GM23248 (cell line): ENCODE results near the gene RAP2A. TPM values are rescaled to one million over a fixed set of nuclear protein-coding genes. Genes with fewer than 3 reads are reported as not detected.

Source experiments
- DNase-seq: peaks from one replicate; pipeline ENCODE4 v3.0.0-alpha.2; 2015
- H2AFZ ChIP-seq: fragments of 200-600 bp; sonication (generic); 2 replicates; pipeline ENCODE4 v1.6.1; 2016; ENCODE audit warnings: antibody characterized with exemption
- H3F3A ChIP-seq: fragments of 200-600 bp; sonication (generic); 2 replicates; pipeline ENCODE4 v1.6.1; 2016; ENCODE audit warnings: mild to moderate bottlenecking, antibody characterized with exemption, mixed run types; ENCODE audit not compliant: insufficient read depth
- H3K27ac ChIP-seq: fragments of 200-600 bp; sonication (generic); 2 replicates; pipeline ENCODE4 v1.5.1; 2016; ENCODE audit warnings: mild to moderate bottlenecking
- H3K27me3 ChIP-seq: fragments of 200-600 bp; sonication (generic); replicated peaks from 2 replicates; pipeline ENCODE4 v1.6.1; 2016; ENCODE audit warnings: mild to moderate bottlenecking; ENCODE audit not compliant: insufficient read depth
- H3K36me3 ChIP-seq: fragments of 200-600 bp; sonication (generic); 2 replicates; pipeline ENCODE4 v1.6.1; 2016; ENCODE audit warnings: low read depth, mild to moderate bottlenecking
- H3K4me1 ChIP-seq: fragments of 200-600 bp; sonication (generic); 2 replicates; pipeline ENCODE4 v1.6.1; 2016; ENCODE audit warnings: mild to moderate bottlenecking; ENCODE audit not compliant: insufficient read depth
- H3K4me2 ChIP-seq: fragments of 200-600 bp; sonication (generic); one replicate; pipeline ENCODE4 v1.6.1; 2016; ENCODE audit warnings: mild to moderate bottlenecking; ENCODE audit not compliant: unreplicated experiment
- H3K4me3 ChIP-seq: fragments of 200-600 bp; sonication (generic); 2 replicates; pipeline ENCODE4 v1.5.1; 2016; ENCODE audit warnings: mild to moderate bottlenecking
- H3K79me2 ChIP-seq: fragments of 200-600 bp; sonication (generic); 2 replicates; pipeline ENCODE4 v1.6.1; 2016; ENCODE audit warnings: mild to moderate bottlenecking; ENCODE audit not compliant: insufficient read depth
- H3K9ac ChIP-seq: fragments of 200-600 bp; sonication (generic); 2 replicates; pipeline ENCODE4 v1.6.1; 2016; ENCODE audit warnings: mild to moderate bottlenecking
- H3K9me2 ChIP-seq: fragments of 200-600 bp; sonication (generic); 2 replicates; pipeline ENCODE4 v1.6.1; 2016; ENCODE audit warnings: mixed run types, mild to moderate bottlenecking, moderate library complexity; ENCODE audit not compliant: insufficient read depth
- H3K9me3 ChIP-seq: fragments of 200-600 bp; sonication (generic); one replicate; pipeline ENCODE4 v1.6.1; 2017; ENCODE audit warnings: low read depth
- H4K20me1 ChIP-seq: fragments of 200-600 bp; sonication (generic); 2 replicates; pipeline ENCODE4 v1.6.0; 2016; ENCODE audit not compliant: insufficient read depth
- EZH2 ChIP-seq: fragments of 200-600 bp; sonication (generic); IDR thresholded peaks from 2 replicates; pipeline ENCODE4 v1.6.1; 2018; ENCODE audit warnings: antibody characterized with exemption, mild to moderate bottlenecking; ENCODE audit not compliant: insufficient read depth, poor library complexity, severe bottlenecking
- EZH2phosphoT487 ChIP-seq: fragments of 200-600 bp; sonication (generic); IDR thresholded peaks from 2 replicates; pipeline ENCODE4 v1.6.1; 2018; ENCODE audit warnings: antibody characterized with exemption, moderate library complexity, mild to moderate bottlenecking, low read depth; ENCODE audit not compliant: insufficient read depth
- WGBS, 2 experiments: methylation state at CpG; one replicate each; pipeline ENCODE4 v1.1.6; 2015 to 2017; ENCODE audit warnings: low lambda C conversion rate in 2 of 2, low coverage in 1 of 2; ENCODE audit errors: missing lambda C conversion rate in 2 of 2; 5-methylcytosine and 5-hydroxymethylcytosine counted together
- in situ Hi-C: fragments of 300-500 bp; cut with MboI; formaldehyde crosslinking; loops from 2 replicates; pipeline ENCODE4 v1.15.0; 2020
- polyA plus RNA-seq: library from polyadenylated mRNA; unstranded; fragments of >200 nt; fragmentation: Nextera tagmentation; extraction: Ambion mirVana; gene quantifications from 2 replicates; pipeline ENCODE4 v1.2.1, GENCODE V29; 2016
- total RNA-seq: library from RNA; depleted of rRNA; stranded (reverse); fragments of >200 nt; shearing (Covaris generic); gene quantifications from 2 replicates; pipeline ENCODE4 v1.2.3, GENCODE V29; 2014

RAP2A gene
- total and polyA plus RNA-seq, 2 experiments from 2014 or later, result 3.8 to 23.9 TPM

DNA sequence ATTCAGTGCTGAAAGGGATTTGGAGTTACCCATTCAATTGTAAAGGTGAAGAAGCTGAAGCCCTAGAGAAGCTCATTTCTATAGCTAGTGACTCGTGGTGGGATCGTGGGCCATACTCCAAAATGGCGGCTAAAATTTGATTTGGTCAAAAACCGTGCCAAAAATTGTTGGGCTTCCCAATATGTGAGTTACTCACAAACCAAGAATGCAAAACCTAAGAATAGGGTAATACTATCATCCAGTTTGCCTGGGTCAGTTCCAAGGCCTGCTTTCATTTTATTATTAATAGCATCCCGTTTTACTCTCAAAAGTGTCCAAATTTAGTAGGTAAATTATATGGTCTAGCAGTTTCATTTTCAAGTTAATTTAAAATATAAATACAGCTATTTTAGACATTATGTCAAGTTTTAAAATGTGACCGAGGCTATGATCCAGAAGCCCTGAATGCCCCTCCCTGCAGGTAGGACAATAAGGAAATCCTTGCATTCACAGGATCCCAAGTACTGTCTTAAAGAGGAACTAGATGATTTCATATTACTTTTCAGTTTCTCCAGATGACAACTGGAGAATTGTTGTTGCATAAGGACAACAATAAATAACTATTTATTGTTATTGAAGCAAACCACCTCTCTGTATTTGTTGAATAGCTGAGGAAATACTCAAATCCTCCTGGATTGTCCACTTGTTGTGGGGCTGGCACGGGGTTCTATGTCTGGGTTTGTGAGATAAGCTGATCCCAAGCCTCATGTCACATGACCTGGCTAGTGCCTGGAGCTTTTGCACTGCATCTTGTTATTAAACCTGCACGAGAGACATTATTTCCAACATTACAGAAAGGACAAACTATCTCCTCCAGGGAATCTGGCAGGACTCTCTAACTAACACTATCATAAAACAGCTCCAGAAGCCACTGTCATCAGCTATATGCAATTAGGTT lies 11.6 kb upstream of the RAP2A start:
- H3K9me3 ChIP-seq, result no peaks in the 10 kb centered on the region
- H3K27me3 ChIP-seq, result no peaks in the 10 kb centered on the region
- in situ Hi-C loops, result no loop called here
- H3F3A ChIP-seq, result no peaks in the 10 kb centered on the region
- H3K4me2 ChIP-seq, result no peak overlapping the region
- no peak overlapping the region for H3K4me3 ChIP-seq
- H3K4me1 ChIP-seq, result no peaks in the 10 kb centered on the region
- no peak overlapping the region for H3K9ac ChIP-seq
- no peaks in the 10 kb centered on the region for H4K20me1 ChIP-seq
- H3K9me2 ChIP-seq, result no peaks in the 10 kb centered on the region
- H3K79me2 ChIP-seq, result no peaks in the 10 kb centered on the region
- 81 to 82% methylated on average over 8 of the region's 8 CpGs for WGBS, 2 experiments
- no peaks in the 10 kb centered on the region for H3K36me3 ChIP-seq
- no peak for DNase-seq
- no peak overlapping the region for H2AFZ ChIP-seq
- TF ChIP-seq EZH2 (no peak), EZH2phosphoT487 (no peak)
- H3K27ac ChIP-seq, result no peak overlapping the region

DNA sequence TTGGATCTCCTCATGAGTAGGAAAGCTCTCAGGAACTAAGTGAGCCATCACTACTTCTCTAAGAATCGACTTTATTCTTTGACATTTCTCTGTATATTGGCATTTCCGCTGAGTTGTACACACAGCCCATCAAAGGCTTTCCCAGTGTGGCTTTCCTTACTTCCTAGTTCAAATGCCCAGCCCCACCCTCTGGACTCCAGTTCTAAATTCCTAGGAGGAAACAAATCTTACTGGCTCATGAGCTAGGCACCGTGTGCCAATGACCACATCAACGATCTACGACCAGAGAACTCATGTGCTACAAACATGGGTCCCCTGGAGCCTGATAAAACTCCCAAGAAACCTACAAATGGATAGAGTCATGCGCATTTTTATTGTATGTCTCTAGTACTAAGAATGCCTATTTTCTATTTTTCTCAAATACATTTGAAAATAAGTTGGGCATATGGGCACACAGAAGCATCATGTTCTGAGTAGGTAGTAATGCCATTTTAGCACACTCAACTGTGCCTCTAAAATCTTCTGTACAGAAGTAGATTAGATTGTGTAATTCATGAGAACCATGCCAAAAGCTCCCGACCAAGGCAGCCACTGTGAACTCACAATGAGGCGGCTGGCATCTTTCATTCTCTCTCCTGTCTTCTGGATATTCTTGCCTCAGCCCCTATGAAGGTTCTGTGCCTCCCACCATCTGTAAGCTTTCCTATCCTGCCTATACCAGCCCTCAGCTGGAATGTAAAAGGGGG lies 10.5 kb upstream of the RAP2A start:
- no peak overlapping the region for H3K27ac ChIP-seq
- 56 to 58% methylated on average over 8 of the region's 8 CpGs for WGBS, 2 experiments
- H3K36me3 ChIP-seq, result no peaks in the 10 kb centered on the region
- no peaks in the 10 kb centered on the region for H3K4me1 ChIP-seq
- DNase-seq, result no peak
- no peaks in the 10 kb centered on the region for H3K27me3 ChIP-seq
- no peak for TF ChIP-seq EZH2
- no peak for TF ChIP-seq EZH2phosphoT487
- no peak overlapping the region for H3K4me2 ChIP-seq
- no peaks in the 10 kb centered on the region for H3F3A ChIP-seq
- in situ Hi-C loops, result no loop called here
- no peak overlapping the region for H3K4me3 ChIP-seq
- no peaks in the 10 kb centered on the region for H3K9me3 ChIP-seq
- no peak overlapping the region for H3K9ac ChIP-seq
- H2AFZ ChIP-seq, result no peak overlapping the region
- no peaks in the 10 kb centered on the region for H3K9me2 ChIP-seq
- H3K79me2 ChIP-seq, result no peaks in the 10 kb centered on the region
- H4K20me1 ChIP-seq, result no peaks in the 10 kb centered on the region

DNA sequence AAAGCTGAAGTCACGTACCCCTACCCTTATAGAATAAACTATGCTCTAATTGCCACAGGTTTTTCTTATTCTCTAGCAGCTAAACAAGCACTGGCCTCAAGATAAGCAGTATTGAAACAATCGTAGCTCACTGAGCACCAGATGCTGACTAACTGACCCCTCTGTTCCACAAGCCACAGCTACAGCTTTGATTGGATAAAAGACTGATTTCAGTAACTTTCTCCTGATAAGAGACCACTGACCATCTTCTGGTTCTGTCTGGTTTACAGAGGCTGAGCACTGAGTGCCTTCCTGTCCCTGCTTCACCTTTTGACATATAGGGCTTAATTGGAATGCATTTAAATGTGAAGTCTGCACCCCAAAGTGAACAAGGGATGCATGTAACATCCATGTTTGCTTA lies 8.4 kb upstream of the RAP2A start:
- H2AFZ ChIP-seq, result no peak overlapping the region
- H3K79me2 ChIP-seq, result no peaks in the 10 kb centered on the region
- peaks cover 6% of the 10 kb centered on the region for H3K4me1 ChIP-seq
- no peak overlapping the region for H3K4me3 ChIP-seq
- no peak overlapping the region for H3K9ac ChIP-seq
- H4K20me1 ChIP-seq, result no peaks in the 10 kb centered on the region
- no peak overlapping the region for H3K4me2 ChIP-seq
- H3K27ac ChIP-seq, result no peak overlapping the region
- peaks cover 11% of the 10 kb centered on the region; the same call in 1 of the 2 replicates for H3F3A ChIP-seq
- no peaks in the 10 kb centered on the region for H3K36me3 ChIP-seq
- H3K9me3 ChIP-seq, result no peaks in the 10 kb centered on the region
- WGBS, 2 experiments, result 82 to 87% methylated on average over 2 of the region's 2 CpGs
- in situ Hi-C loops, result no loop called here
- H3K9me2 ChIP-seq, result no peaks in the 10 kb centered on the region
- no peak for TF ChIP-seq EZH2
- TF ChIP-seq EZH2phosphoT487, result no peak
- no peak for DNase-seq
- no peaks in the 10 kb centered on the region for H3K27me3 ChIP-seq

DNA sequence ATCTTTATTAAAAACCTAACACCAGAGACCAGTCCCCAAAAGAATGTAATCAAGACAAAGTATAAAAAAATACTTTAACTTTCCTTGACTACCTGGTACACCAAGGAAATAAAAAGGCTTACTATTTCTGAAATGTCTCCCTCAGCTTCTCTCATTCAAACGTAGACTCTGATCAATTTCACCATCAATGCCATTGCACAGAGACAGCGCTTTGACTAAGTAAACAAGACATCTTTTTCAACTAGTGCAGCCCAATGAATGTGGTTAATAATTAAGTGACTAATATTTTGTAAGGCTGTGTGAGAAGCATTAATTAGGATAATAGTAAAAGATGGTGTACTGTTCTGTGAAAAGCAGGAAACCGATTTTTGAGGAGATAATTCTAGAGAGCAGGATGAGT lies 7.3 kb upstream of the RAP2A start:
- Histone ChIP-seq H3K27ac (no peak overlapping the region), H3K4me2 (no peak overlapping the region), H3K4me3 (no peak overlapping the region), H4K20me1 (no peaks in the 10 kb centered on the region), H3K79me2 (no peaks in the 10 kb centered on the region), H3K9me2 (no peaks in the 10 kb centered on the region), H3K9me3 (no peaks in the 10 kb centered on the region), H3K36me3 (no peaks in the 10 kb centered on the region), H3K9ac (no peak overlapping the region), H3K4me1 (peaks cover 9% of the 10 kb centered on the region), H3K27me3 (no peaks in the 10 kb centered on the region), H2AFZ (no peak overlapping the region), H3F3A (peaks cover 11% of the 10 kb centered on the region; the same call in 1 of the 2 replicates)
- no peak for DNase-seq
- in situ Hi-C loops, result no loop called here
- 84 to 87% methylated on average over 3 of the region's 3 CpGs for WGBS, 2 experiments
- TF ChIP-seq EZH2phosphoT487, result no peak
